ENCODE data around the gene FOXC1. TPM values are rescaled to one million over a fixed set of nuclear protein-coding genes. Genes with fewer than 3 reads are reported as not detected.

The FOXC1 gene
- total and polyA plus RNA-seq, 10 of the 15 experiments (the other 5 are each of a cell fraction or from before 2014, with no cell fraction given): 0.13 to 1.5 (median 0.48) TPM; not detected in 2

GRCh38 chr6:1584146-1584545 lies 25.6 kb upstream of the FOXC1 start:
- ATAC-seq: no peak
- no peaks in the 10 kb centered on the region for H3K4me1 ChIP-seq (ENCODE audit: control insufficient read depth, insufficient read depth, low read length)
- POLR2A ChIA-PET: no interaction called here
- no peaks in the 10 kb centered on the region for H3K36me3 ChIP-seq (ENCODE audit: control insufficient read depth in 2 of 2, insufficient read depth in 2 of 2, low read length in 1 of 2)
- no peak overlapping the region for H2AFZ ChIP-seq (ENCODE audit: control insufficient read depth, low read depth, low read length)
- no peak overlapping the region for H3K4me3 ChIP-seq
- no TSS peak for BruUV-seq (replicated peaks)
- H3K4me2 ChIP-seq (ENCODE audit: control insufficient read depth, insufficient read depth): no peak overlapping the region
- DNase-seq (ENCODE audit: low read depth, low spot score): no peak
- peaks cover 0 to 2% of the 10 kb centered on the region in 2 experiments; a peak in 2 of 4 replicates for H3K27me3 ChIP-seq (replicated peaks in 1 of 2; ENCODE audit: control insufficient read depth in 2 of 2, insufficient read depth in 2 of 2, low read length in 1 of 2)
- H3K9ac ChIP-seq (ENCODE audit: control insufficient read depth, insufficient read depth, low read length): no peak overlapping the region
- SMC1A ChIA-PET (ENCODE audit: uncharacterized antibody, unreplicated experiment): no interaction called here
- FAIRE-seq: no peak
- intact Hi-C loops (cut with micrococcal nuclease; ENCODE audit: unreplicated experiment): no loop called here
- in situ Hi-C loops (cut with MboI): loop anchor here (25.0 kb wide), 1 partner anchor 1353 kb away; no protein-coding TSS in a partner anchor
- WGBS (ENCODE audit: insufficient coverage, insufficient replicate concordance, low lambda C conversion rate, missing lambda C conversion rate): 63% methylated on average over 5 of the region's 5 CpGs
- no peaks in the 10 kb centered on the region for H3K79me2 ChIP-seq (ENCODE audit: control insufficient read depth, insufficient read depth, low read length)
- RAD21 ChIA-PET (ENCODE audit: unreplicated experiment): no interaction called here
- H4K20me1 ChIP-seq (ENCODE audit: control insufficient read depth, insufficient read depth): no peaks in the 10 kb centered on the region
- CTCF ChIA-PET: no interaction called here
- TF ChIP-seq JUNB (IDR thresholded peaks at IDR 0.05): no peak
- TF ChIP-seq ZNF217 (IDR thresholded peaks at IDR 0.05): no peak
- TF ChIP-seq SPI1 (IDR thresholded peaks at IDR 0.05; ENCODE audit: borderline replicate concordance, insufficient read depth, low read depth, low read length): no peak
- TF ChIP-seq BMI1 (IDR thresholded peaks at IDR 0.05; ENCODE audit: borderline replicate concordance): no peak
- no peak for TF ChIP-seq IRF4 (IDR thresholded peaks at IDR 0.05; ENCODE audit: low read depth, low read length)
- no peak for TF ChIP-seq RCOR1 (conservative IDR thresholded peaks at IDR 0.05; ENCODE audit: low read depth, low read length)
- TF ChIP-seq MYB (IDR thresholded peaks at IDR 0.05; ENCODE audit: borderline replicate concordance, low read depth, low read length): no peak
- no peak for TF ChIP-seq REST (IDR thresholded peaks at IDR 0.05; ENCODE audit: low read depth, low read length)
- no peak for TF ChIP-seq SMC3 (IDR thresholded peaks at IDR 0.05; ENCODE audit: borderline replicate concordance, low read length)
- no peak for TF ChIP-seq RELB (IDR thresholded peaks at IDR 0.05; ENCODE audit: low read depth)
- TF ChIP-seq BCL11A (IDR thresholded peaks at IDR 0.05; ENCODE audit: low read depth, low read length): no peak
- TF ChIP-seq HCFC1 (IDR thresholded peaks at IDR 0.05; ENCODE audit: low read length): no peak
- no peak for TF ChIP-seq CBX5 (IDR thresholded peaks at IDR 0.05; ENCODE audit: low read depth)
- no peak for TF ChIP-seq ZZZ3 (IDR thresholded peaks at IDR 0.05; ENCODE audit: control insufficient read depth, insufficient read length, low read depth)
- no peak for TF ChIP-seq STAT1 (conservative IDR thresholded peaks at IDR 0.05)
- TF ChIP-seq BCLAF1 (IDR thresholded peaks at IDR 0.05): no peak
- no peak for TF ChIP-seq CREB1 (IDR thresholded peaks at IDR 0.05; ENCODE audit: low read depth)
- no peak overlapping the region for H3K27ac ChIP-seq (ENCODE audit: control insufficient read depth, insufficient read depth)
- H3K9me3 ChIP-seq (replicated peaks; ENCODE audit: control insufficient read depth, insufficient read depth, low read length): no peaks in the 10 kb centered on the region

All from GM12878 (cell line).